SK-N-SH (cell line): ENCODE measurements around the gene MEI1. TPM values are rescaled to one million over a fixed set of nuclear protein-coding genes. Genes with fewer than 3 reads are reported as not detected.

Source experiments
- CTCF ChIA-PET: fragments of 300-600, 350-600 bp; formaldehyde crosslinking; extraction: SDS; loops from one replicate; lab custom pipeline; 2021; lab: Yijun Ruan, JAX
- POLR2A ChIA-PET: fragments of 350-600 bp; sonication (Branson Sonifier 250); formaldehyde crosslinking; extraction: SDS; loops from one replicate; lab custom pipeline; 2020; ENCODE audit warnings: antibody characterized with exemption, inconsistent platforms; lab: Yijun Ruan, JAX
- DNase-seq: peaks from one replicate; pipeline ENCODE4 v3.0.0; 2012
- H2AFZ ChIP-seq: fragments of 200-600 bp; sonication (generic); 2 replicates; pipeline ENCODE4 v1.8.1; 2016; ENCODE audit warnings: antibody characterized with exemption, mild to moderate bottlenecking, low read depth
- H3F3A ChIP-seq: fragments of 200-600 bp; sonication (generic); replicated peaks from 2 replicates; pipeline ENCODE3; 2016; ENCODE audit warnings: antibody characterized with exemption, mild to moderate bottlenecking; ENCODE audit not compliant: insufficient read depth
- H3K27ac ChIP-seq, 2 experiments: fragments of 200-500 bp in 1 of 2; fragments of 200-600 bp in 1 of 2; sonication (Bioruptor generic) in 1 of 2; sonication (generic), shearing (Covaris generic) in 1 of 2; 2 replicates each; pipeline versions ENCODE4 v1.5.1 to v1.6.1; 2014 to 2016; ENCODE audit warnings: low read depth in 2 of 2, inconsistent platforms in 1 of 2, low read length in 1 of 2, mild to moderate bottlenecking in 1 of 2, mixed read lengths in 1 of 2
- H3K27me3 ChIP-seq: fragments of 200-600 bp; sonication (generic), shearing (Covaris generic); 2 replicates; pipeline ENCODE4 v1.6.1; 2016; ENCODE audit warnings: mixed run types; ENCODE audit not compliant: insufficient read depth
- H3K36me3 ChIP-seq, 2 experiments: fragments of 200-500 bp in 1 of 2; fragments of 200-600 bp in 1 of 2; sonication (Bioruptor generic) in 1 of 2; sonication (generic) in 1 of 2; replicated peaks in 1 of 2; 2 replicates each; pipeline versions ENCODE3 to v1.5.1; 2014 to 2016; ENCODE audit warnings: low read length in 1 of 2, mild to moderate bottlenecking in 1 of 2; ENCODE audit not compliant: insufficient read depth in 2 of 2, control insufficient read depth in 1 of 2
- H3K4me1 ChIP-seq, 2 experiments: fragments of 200-500 bp in 1 of 2; fragments of 200-600 bp in 1 of 2; sonication (Bioruptor generic) in 1 of 2; sonication (generic), shearing (Covaris generic) in 1 of 2; 2 replicates each; pipeline versions ENCODE4 v1.5.1 to v1.6.1; 2014 to 2016; ENCODE audit warnings: low read depth in 1 of 2, low read length in 1 of 2, mixed run types in 1 of 2; ENCODE audit not compliant: insufficient read depth in 2 of 2, control insufficient read depth in 1 of 2
- H3K4me2 ChIP-seq: fragments of 200-600 bp; sonication (generic), shearing (Covaris generic); 2 replicates; pipeline ENCODE4 v1.6.1; 2017; ENCODE audit warnings: mixed run types
- H3K4me3 ChIP-seq, 2 experiments: fragments of 200-500 bp in 1 of 2; fragments of 200-600 bp in 1 of 2; sonication (Bioruptor generic) in 1 of 2; sonication (generic), shearing (Covaris generic) in 1 of 2; 2 replicates each; pipeline versions ENCODE4 v1.5.1 to v1.8.1; 2014 to 2016; ENCODE audit warnings: low read depth in 2 of 2, inconsistent platforms in 1 of 2, low read length in 1 of 2, mild to moderate bottlenecking in 1 of 2, mixed read lengths in 1 of 2, moderate library complexity in 1 of 2
- H3K79me2 ChIP-seq: fragments of 200-600 bp; sonication (generic); 2 replicates; pipeline ENCODE4 v1.8.1; 2017; ENCODE audit warnings: mild to moderate bottlenecking; ENCODE audit not compliant: insufficient read depth
- H3K9ac ChIP-seq: fragments of 200-600 bp; sonication (generic); 2 replicates; pipeline ENCODE4 v1.6.1; 2017; ENCODE audit warnings: mixed run types
- H3K9me2 ChIP-seq: fragments of 200-600 bp; sonication (generic); 2 replicates; pipeline ENCODE4 v1.6.1; 2017; ENCODE audit warnings: mixed run types
- H3K9me3 ChIP-seq: fragments of 200-600 bp; sonication (generic); 2 replicates; pipeline ENCODE4 v1.6.1; 2017; ENCODE audit warnings: mixed run types, mild to moderate bottlenecking, moderate library complexity
- H4K20me1 ChIP-seq: fragments of 200-600 bp; sonication (generic); 2 replicates; pipeline ENCODE4 v1.6.1; 2017; ENCODE audit warnings: mild to moderate bottlenecking, mixed run types; ENCODE audit not compliant: insufficient read depth
- ELF1 ChIP-seq: IDR thresholded peaks from 2 replicates; pipeline ENCODE4 v1.4.0; 2012
- EP300 ChIP-seq, 2 experiments: IDR thresholded peaks; 2 replicates each; pipeline versions ENCODE4 v1.4.0 to v1.6.1; 2012; ENCODE audit warnings: borderline replicate concordance in 1 of 2, low read depth in 1 of 2, low read length in 1 of 2
- EZH2phosphoT487 ChIP-seq: fragments of 200-600 bp; sonication (generic); IDR thresholded peaks from 2 replicates; pipeline ENCODE4 v1.6.1; 2017; ENCODE audit warnings: low read depth, mixed run types, mild to moderate bottlenecking, antibody characterized with exemption, moderate library complexity, borderline replicate concordance
- FOSL2 ChIP-seq: IDR thresholded peaks from 2 replicates; pipeline ENCODE4 v1.4.0; 2012; ENCODE audit warnings: low read depth, mild to moderate bottlenecking, moderate library complexity, borderline replicate concordance
- FOXM1 ChIP-seq: IDR thresholded peaks from 2 replicates; pipeline ENCODE4 v1.4.0; 2012; ENCODE audit warnings: low read depth, mild to moderate bottlenecking
- JUND ChIP-seq: IDR thresholded peaks from 2 replicates; pipeline ENCODE4 v1.4.0; 2012
- MEF2A ChIP-seq: IDR thresholded peaks from 2 replicates; pipeline ENCODE4 v1.4.0; 2012; ENCODE audit warnings: low read depth, borderline replicate concordance
- SIN3A ChIP-seq: IDR thresholded peaks from 2 replicates; pipeline ENCODE4 v1.6.1; 2012; ENCODE audit warnings: low read depth, mild to moderate bottlenecking, low read length, moderate library complexity, borderline replicate concordance
- SMC3 ChIP-seq: IDR thresholded peaks from 2 replicates; pipeline ENCODE4 v1.6.1; 2012; ENCODE audit warnings: low read depth, low read length, improper control_type of control experiment
- TAF1 ChIP-seq: IDR thresholded peaks from 2 replicates; pipeline ENCODE4 v1.6.1; 2012; ENCODE audit warnings: low read depth, mild to moderate bottlenecking, low read length, moderate library complexity, borderline replicate concordance
- TCF12 ChIP-seq: IDR thresholded peaks from 2 replicates; pipeline ENCODE4 v1.4.0; 2012
- WGBS: methylation state at CpG from one replicate; pipeline ENCODE4 v1.1.6; 2017; ENCODE audit warnings: low lambda C conversion rate; 5-methylcytosine and 5-hydroxymethylcytosine counted together
- polyA plus RNA-seq, 3 experiments: library from polyadenylated mRNA; depleted of rRNA; stranded (reverse); fragments of >200 nt; gene quantifications; 2 replicates each; pipeline ENCODE4 v1.2.3, GENCODE V29; 2012
- TF ChIP-seq, protein P1 (sequence below): IDR thresholded peaks from 2 replicates; pipeline ENCODE4 v1.4.0; 2012; ENCODE audit warnings: low read depth, borderline replicate concordance
- TF ChIP-seq, protein P2 (sequence below): IDR thresholded peaks from 2 replicates; pipeline ENCODE4 v1.4.0; 2012; ENCODE audit warnings: low read depth
- TF ChIP-seq, protein P3 (sequence below): IDR thresholded peaks from 2 replicates; pipeline ENCODE4 v1.4.0; 2012; ENCODE audit warnings: low read depth, borderline replicate concordance
- TF ChIP-seq, protein P4 (sequence below): fragments of 200-600 bp; sonication (generic); IDR thresholded peaks from 2 replicates; pipeline ENCODE4 v1.6.1; 2017; ENCODE audit warnings: antibody characterized with exemption, mild to moderate bottlenecking, moderate library complexity

The MEI1 gene
- polyA plus RNA-seq, 1 of the 3 experiments (the other 2 are of a cell fraction), result not detected

DNA sequence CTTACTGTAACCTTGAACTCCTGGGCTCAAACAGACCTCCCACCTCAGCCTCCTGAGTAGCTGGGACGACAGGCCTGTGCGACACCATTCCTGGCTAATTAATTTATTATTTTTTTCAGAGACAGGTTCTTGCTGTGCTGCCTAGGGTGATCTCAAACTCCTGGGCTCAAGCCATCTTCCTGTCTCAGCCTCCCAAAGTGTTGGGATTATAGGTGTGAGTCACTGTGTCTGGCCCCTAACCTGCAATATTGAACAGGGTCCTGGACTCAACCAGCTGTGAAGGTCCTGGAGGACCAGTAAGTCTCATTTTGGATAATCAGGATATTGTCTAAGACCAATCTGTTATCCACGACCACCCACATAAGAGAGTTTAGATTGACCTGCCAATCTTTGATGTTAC lies 116.4 kb downstream of the MEI1 start:
- Histone ChIP-seq H3K27me3 (no peaks in the 10 kb centered on the region), H3F3A (no peaks in the 10 kb centered on the region), H3K36me3 (no peaks in the 10 kb centered on the region), H3K79me2 (no peaks in the 10 kb centered on the region), H3K27ac (no peak overlapping the region), H3K4me3 (no peak overlapping the region), H3K9ac (no peak overlapping the region), H2AFZ (no peak overlapping the region), H4K20me1 (no peaks in the 10 kb centered on the region), H3K9me3 (no peaks in the 10 kb centered on the region), H3K4me2 (no peak overlapping the region), H3K9me2 (no peaks in the 10 kb centered on the region), H3K4me1 (no peaks in the 10 kb centered on the region)
- WGBS, result 90% methylated on average over 3 of the region's 3 CpGs
- ChIA-PET CTCF (interaction anchor here (2.0 kb wide), 1 partner anchor 119 kb away, joined by 5 read pairs; no protein-coding TSS in a partner anchor), POLR2A (no interaction called here)
- DNase-seq, result no peak
- no peak for TF ChIP-seq ELF1
- no peak for TF ChIP-seq EP300 (IDR thresholded peaks at IDR 0.05; ENCODE audit: borderline replicate concordance in 1 of 2, low read depth in 1 of 2, low read length in 1 of 2)
- no peak for TF ChIP-seq FOSL2
- TF ChIP-seq, protein P1, sequence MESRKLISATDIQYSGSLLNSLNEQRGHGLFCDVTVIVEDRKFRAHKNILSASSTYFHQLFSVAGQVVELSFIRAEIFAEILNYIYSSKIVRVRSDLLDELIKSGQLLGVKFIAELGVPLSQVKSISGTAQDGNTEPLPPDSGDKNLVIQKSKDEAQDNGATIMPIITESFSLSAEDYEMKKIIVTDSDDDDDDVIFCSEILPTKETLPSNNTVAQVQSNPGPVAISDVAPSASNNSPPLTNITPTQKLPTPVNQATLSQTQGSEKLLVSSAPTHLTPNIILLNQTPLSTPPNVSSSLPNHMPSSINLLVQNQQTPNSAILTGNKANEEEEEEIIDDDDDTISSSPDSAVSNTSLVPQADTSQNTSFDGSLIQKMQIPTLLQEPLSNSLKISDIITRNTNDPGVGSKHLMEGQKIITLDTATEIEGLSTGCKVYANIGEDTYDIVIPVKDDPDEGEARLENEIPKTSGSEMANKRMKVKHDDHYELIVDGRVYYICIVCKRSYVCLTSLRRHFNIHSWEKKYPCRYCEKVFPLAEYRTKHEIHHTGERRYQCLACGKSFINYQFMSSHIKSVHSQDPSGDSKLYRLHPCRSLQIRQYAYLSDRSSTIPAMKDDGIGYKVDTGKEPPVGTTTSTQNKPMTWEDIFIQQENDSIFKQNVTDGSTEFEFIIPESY, result no peak
- no peak for TF ChIP-seq SMC3
- TF ChIP-seq TCF12, result no peak
- TF ChIP-seq EZH2phosphoT487, result no peak
- TF ChIP-seq, protein P2, sequence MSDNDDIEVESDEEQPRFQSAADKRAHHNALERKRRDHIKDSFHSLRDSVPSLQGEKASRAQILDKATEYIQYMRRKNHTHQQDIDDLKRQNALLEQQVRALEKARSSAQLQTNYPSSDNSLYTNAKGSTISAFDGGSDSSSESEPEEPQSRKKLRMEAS, result no peak

DNA sequence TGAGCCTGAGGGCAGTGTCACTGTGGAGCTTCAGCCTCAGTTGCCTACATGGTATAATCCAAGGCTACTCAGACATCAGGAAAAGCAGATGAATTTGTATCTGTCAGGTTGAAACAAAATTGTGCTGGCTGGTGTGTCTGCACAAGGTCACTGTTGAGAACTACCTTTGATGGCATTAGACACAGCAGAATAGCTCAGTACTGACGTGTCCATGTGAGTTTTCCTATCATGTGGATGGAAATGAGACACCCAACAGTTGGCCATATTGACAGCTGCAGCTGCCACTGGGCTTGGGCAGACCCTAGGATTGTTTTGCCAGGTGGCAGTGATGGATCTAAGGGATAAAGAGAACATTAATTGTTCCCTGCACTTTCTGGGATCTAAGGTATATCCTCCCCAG lies 116.9 kb downstream of the MEI1 start:
- no peak overlapping the region for H3K4me3 ChIP-seq
- 86% methylated on average over 1 of the region's 1 CpG for WGBS

More for the DNA sequence above, 116.9 kb downstream of the MEI1 start:
- Histone ChIP-seq H3K27ac (no peak overlapping the region), H3K4me2 (no peak overlapping the region), H3K27me3 (no peaks in the 10 kb centered on the region), H3K9ac (no peak overlapping the region), H3K9me3 (no peaks in the 10 kb centered on the region), H3F3A (no peaks in the 10 kb centered on the region), H3K79me2 (no peaks in the 10 kb centered on the region), H3K4me1 (no peaks in the 10 kb centered on the region), H3K9me2 (no peaks in the 10 kb centered on the region), H2AFZ (no peak overlapping the region), H3K36me3 (no peaks in the 10 kb centered on the region), H4K20me1 (no peaks in the 10 kb centered on the region)
- no peak for DNase-seq
- ChIA-PET CTCF (interaction anchor here (2.0 kb wide), 1 partner anchor 119 kb away, joined by 5 read pairs; no protein-coding TSS in a partner anchor), POLR2A (no interaction called here)
- TF ChIP-seq, protein P3, sequence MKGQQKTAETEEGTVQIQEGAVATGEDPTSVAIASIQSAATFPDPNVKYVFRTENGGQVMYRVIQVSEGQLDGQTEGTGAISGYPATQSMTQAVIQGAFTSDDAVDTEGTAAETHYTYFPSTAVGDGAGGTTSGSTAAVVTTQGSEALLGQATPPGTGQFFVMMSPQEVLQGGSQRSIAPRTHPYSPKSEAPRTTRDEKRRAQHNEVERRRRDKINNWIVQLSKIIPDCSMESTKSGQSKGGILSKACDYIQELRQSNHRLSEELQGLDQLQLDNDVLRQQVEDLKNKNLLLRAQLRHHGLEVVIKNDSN, result no peak
- TF ChIP-seq FOXM1 (no peak), EZH2phosphoT487 (no peak), JUND (no peak), TAF1 (no peak), SIN3A (no peak), MEF2A (no peak)
- TF ChIP-seq, protein P4, sequence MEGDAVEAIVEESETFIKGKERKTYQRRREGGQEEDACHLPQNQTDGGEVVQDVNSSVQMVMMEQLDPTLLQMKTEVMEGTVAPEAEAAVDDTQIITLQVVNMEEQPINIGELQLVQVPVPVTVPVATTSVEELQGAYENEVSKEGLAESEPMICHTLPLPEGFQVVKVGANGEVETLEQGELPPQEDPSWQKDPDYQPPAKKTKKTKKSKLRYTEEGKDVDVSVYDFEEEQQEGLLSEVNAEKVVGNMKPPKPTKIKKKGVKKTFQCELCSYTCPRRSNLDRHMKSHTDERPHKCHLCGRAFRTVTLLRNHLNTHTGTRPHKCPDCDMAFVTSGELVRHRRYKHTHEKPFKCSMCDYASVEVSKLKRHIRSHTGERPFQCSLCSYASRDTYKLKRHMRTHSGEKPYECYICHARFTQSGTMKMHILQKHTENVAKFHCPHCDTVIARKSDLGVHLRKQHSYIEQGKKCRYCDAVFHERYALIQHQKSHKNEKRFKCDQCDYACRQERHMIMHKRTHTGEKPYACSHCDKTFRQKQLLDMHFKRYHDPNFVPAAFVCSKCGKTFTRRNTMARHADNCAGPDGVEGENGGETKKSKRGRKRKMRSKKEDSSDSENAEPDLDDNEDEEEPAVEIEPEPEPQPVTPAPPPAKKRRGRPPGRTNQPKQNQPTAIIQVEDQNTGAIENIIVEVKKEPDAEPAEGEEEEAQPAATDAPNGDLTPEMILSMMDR, result no peak
